Mesendoderm (in vitro differentiated cells): Measurements from ENCODE around the gene STAT4.

Source experiments
- DNase-seq: peaks from one replicate; pipeline ENCODE4 v3.0.0; 2013
- H2AK5ac ChIP-seq: 2 replicates; pipeline ENCODE4 v1.6.1; 2013; ENCODE audit warnings: low read length, inconsistent platforms
- H2BK120ac ChIP-seq: 2 replicates; pipeline ENCODE4 v1.6.1; 2013; ENCODE audit warnings: low read depth, mild to moderate bottlenecking, low read length, moderate library complexity, mixed read lengths
- H2BK15ac ChIP-seq: replicated peaks from 2 replicates; pipeline ENCODE4 v1.6.1; 2013; ENCODE audit warnings: low read depth, mild to moderate bottlenecking, moderate library complexity
- H2BK5ac ChIP-seq: 2 replicates; pipeline ENCODE4 v1.6.1; 2013; ENCODE audit warnings: low read length, inconsistent platforms
- H3K18ac ChIP-seq: 2 replicates; pipeline ENCODE4 v1.6.1; 2013; ENCODE audit warnings: mild to moderate bottlenecking, low read length, mixed read lengths
- H3K23ac ChIP-seq: one replicate; pipeline ENCODE4 v1.6.1; 2013; ENCODE audit warnings: low read length
- H3K27ac ChIP-seq: 2 replicates; pipeline ENCODE4 v1.5.1; 2013; ENCODE audit warnings: low read depth, mild to moderate bottlenecking, inconsistent platforms, low read length, moderate library complexity
- H3K27me3 ChIP-seq: 2 replicates; pipeline ENCODE4 v1.6.1; 2013; ENCODE audit warnings: low read length, control low read depth, mild to moderate bottlenecking, inconsistent platforms; ENCODE audit not compliant: insufficient read depth, poor library complexity
- H3K36me3 ChIP-seq: 2 replicates; pipeline ENCODE4 v1.6.1; 2013; ENCODE audit warnings: low read length, inconsistent platforms; ENCODE audit not compliant: control insufficient read depth, insufficient read depth
- H3K4ac ChIP-seq: one replicate; pipeline ENCODE4 v1.6.1; 2013; ENCODE audit warnings: low read depth, mild to moderate bottlenecking, low read length, moderate library complexity
- H3K4me1 ChIP-seq: 2 replicates; pipeline ENCODE4 v1.6.1; 2013; ENCODE audit warnings: low read depth, low read length, inconsistent platforms; ENCODE audit not compliant: control insufficient read depth
- H3K4me2 ChIP-seq: 2 replicates; pipeline ENCODE4 v1.6.1; 2013; ENCODE audit warnings: low read length
- H3K4me3 ChIP-seq: 2 replicates; pipeline ENCODE4 v1.5.1; 2013; ENCODE audit warnings: mild to moderate bottlenecking, low read length
- H3K56ac ChIP-seq: one replicate; pipeline ENCODE4 v1.6.1; 2013; ENCODE audit warnings: low read length
- H3K79me1 ChIP-seq: 2 replicates; pipeline ENCODE4 v1.6.1; 2013; ENCODE audit warnings: low read length, inconsistent platforms
- H3K79me2 ChIP-seq: 2 replicates; pipeline ENCODE4 v1.6.1; 2013; ENCODE audit warnings: mild to moderate bottlenecking, low read length; ENCODE audit not compliant: control insufficient read depth, insufficient read depth
- H3K9ac ChIP-seq: 2 replicates; pipeline ENCODE4 v1.6.1; 2013; ENCODE audit warnings: low read length, inconsistent platforms
- H4K5ac ChIP-seq: one replicate; pipeline ENCODE4 v1.6.1; 2013; ENCODE audit warnings: low read length
- H4K8ac ChIP-seq: one replicate; pipeline ENCODE4 v1.6.1; 2013; ENCODE audit warnings: low read depth, mild to moderate bottlenecking, control low read depth, low read length, moderate library complexity
- WGBS: extraction: QIAGEN DNeasy Blood & Tissue Kit; methylation state at CpG from one replicate; pipeline ENCODE4 v1.1.7; 2013; ENCODE audit warnings: low lambda C conversion rate, missing lambda C conversion rate; ENCODE audit not compliant: insufficient coverage; ENCODE audit errors: extremely low coverage; 5-methylcytosine and 5-hydroxymethylcytosine counted together

The STAT4 gene

GRCh38 chr2:191177751-191178736 is 27.2 kb upstream of the STAT4 start:
- Histone ChIP-seq H3K23ac (no peak overlapping the region), H3K4ac (no peak overlapping the region), H3K79me2 (no peaks in the 10 kb centered on the region), H2AK5ac (no peak overlapping the region), H3K79me1 (no peaks in the 10 kb centered on the region), H3K4me3 (no peak overlapping the region), H3K56ac (no peak overlapping the region), H2BK5ac (no peak overlapping the region), H3K36me3 (no peaks in the 10 kb centered on the region), H4K5ac (no peak overlapping the region), H2BK15ac (no peak overlapping the region), H3K4me1 (no peaks in the 10 kb centered on the region), H3K4me2 (no peak overlapping the region), H3K27me3 (no peaks in the 10 kb centered on the region), H4K8ac (no peak overlapping the region), H3K27ac (no peak overlapping the region), H3K9ac (no peak overlapping the region), H2BK120ac (no peak overlapping the region), H3K18ac (no peak overlapping the region)
- DNase-seq: no peak
- WGBS: no CpG with 5 or more reads among the region's 2 CpGs

- Histone ChIP-seq H3K4me3 (no peak overlapping the region), H2AK5ac (no peak overlapping the region), H3K27me3 (no peaks in the 10 kb centered on the region), H3K23ac (no peak overlapping the region), H3K36me3 (no peaks in the 10 kb centered on the region), H2BK15ac (no peak overlapping the region), H3K79me1 (no peaks in the 10 kb centered on the region), H2BK5ac (no peak overlapping the region), H3K4me1 (no peaks in the 10 kb centered on the region), H3K4ac (no peak overlapping the region), H3K18ac (no peak overlapping the region), H3K56ac (no peak overlapping the region), H2BK120ac (no peak overlapping the region), H3K79me2 (no peaks in the 10 kb centered on the region), H4K8ac (no peak overlapping the region), H3K9ac (no peak overlapping the region), H3K4me2 (no peak overlapping the region), H4K5ac (no peak overlapping the region), H3K27ac (no peak overlapping the region)
- DNase-seq: no peak
- WGBS: no CpG with 5 or more reads among the region's 2 CpGs
These were observed 26.1 kb upstream of the STAT4 start for GRCh38 chr2:191176801-191177438.

- Histone ChIP-seq H3K4me1 (no peaks in the 10 kb centered on the region), H3K4me2 (no peak overlapping the region)
These were observed 25.5 kb upstream of the STAT4 start for GRCh38 chr2:191176305-191176704.

GRCh38 chr2:191174442-191174841 is 23.6 kb upstream of the STAT4 start:
- Histone ChIP-seq H3K18ac (no peak overlapping the region), H3K36me3 (no peaks in the 10 kb centered on the region), H3K4me3 (no peak overlapping the region), H3K4ac (peak overlapping the region; percentile 24), H2BK120ac (no peak overlapping the region), H3K27ac (no peak overlapping the region), H3K4me1 (peaks cover 2% of the 10 kb centered on the region), H4K5ac (no peak overlapping the region), H3K79me2 (no peaks in the 10 kb centered on the region), H3K27me3 (no peaks in the 10 kb centered on the region), H2BK15ac (no peak overlapping the region), H3K9ac (no peak overlapping the region), H3K79me1 (no peaks in the 10 kb centered on the region), H3K56ac (no peak overlapping the region), H3K23ac (no peak overlapping the region), H3K4me2 (no peak overlapping the region), H2AK5ac (no peak overlapping the region), H4K8ac (no peak overlapping the region), H2BK5ac (no peak overlapping the region)
- no peak for DNase-seq
- WGBS: no CpG with 5 or more reads among the region's 3 CpGs

More at GRCh38 chr2:191176305-191176704, 25.5 kb upstream of the STAT4 start:
- H3K4ac ChIP-seq: no peak overlapping the region
- no peak overlapping the region for H2BK5ac ChIP-seq
- no peak overlapping the region for H3K4me3 ChIP-seq
- no peak overlapping the region for H2BK15ac ChIP-seq
- no peak overlapping the region for H2BK120ac ChIP-seq
- H4K8ac ChIP-seq: no peak overlapping the region
- H3K27me3 ChIP-seq: no peaks in the 10 kb centered on the region
- no peaks in the 10 kb centered on the region for H3K79me2 ChIP-seq
- H2AK5ac ChIP-seq: no peak overlapping the region
- H3K23ac ChIP-seq: no peak overlapping the region
- DNase-seq: no peak
- no peak overlapping the region for H3K27ac ChIP-seq
- H3K9ac ChIP-seq: no peak overlapping the region
- no CpG with 5 or more reads among the region's 1 CpG for WGBS
- H4K5ac ChIP-seq: no peak overlapping the region
- no peak overlapping the region for H3K56ac ChIP-seq
- no peak overlapping the region for H3K18ac ChIP-seq
- no peaks in the 10 kb centered on the region for H3K36me3 ChIP-seq
- no peaks in the 10 kb centered on the region for H3K79me1 ChIP-seq

GRCh38 chr2:191173206-191173605 is 22.4 kb upstream of the STAT4 start:
- H3K56ac ChIP-seq: no peak overlapping the region
- no peak overlapping the region for H3K18ac ChIP-seq
- H3K27me3 ChIP-seq: no peaks in the 10 kb centered on the region
- no CpG with 5 or more reads among the region's 3 CpGs for WGBS
- no peak overlapping the region for H3K4me3 ChIP-seq
- H3K9ac ChIP-seq: no peak overlapping the region
- no peaks in the 10 kb centered on the region for H3K79me2 ChIP-seq
- H3K36me3 ChIP-seq: no peaks in the 10 kb centered on the region
- no peak overlapping the region for H4K5ac ChIP-seq
- no peak overlapping the region for H3K23ac ChIP-seq
- H2BK15ac ChIP-seq: no peak overlapping the region
- no peak overlapping the region for H3K27ac ChIP-seq
- DNase-seq: no peak
- H3K4me2 ChIP-seq: no peak overlapping the region
- H3K4me1 ChIP-seq: peaks cover 2% of the 10 kb centered on the region
- no peak overlapping the region for H2BK120ac ChIP-seq
- H2AK5ac ChIP-seq: no peak overlapping the region
- H3K4ac ChIP-seq: no peak overlapping the region
- no peak overlapping the region for H2BK5ac ChIP-seq
- no peak overlapping the region for H4K8ac ChIP-seq
- H3K79me1 ChIP-seq: no peaks in the 10 kb centered on the region
